ENCODE results near the gene ALG14.

DNA sequence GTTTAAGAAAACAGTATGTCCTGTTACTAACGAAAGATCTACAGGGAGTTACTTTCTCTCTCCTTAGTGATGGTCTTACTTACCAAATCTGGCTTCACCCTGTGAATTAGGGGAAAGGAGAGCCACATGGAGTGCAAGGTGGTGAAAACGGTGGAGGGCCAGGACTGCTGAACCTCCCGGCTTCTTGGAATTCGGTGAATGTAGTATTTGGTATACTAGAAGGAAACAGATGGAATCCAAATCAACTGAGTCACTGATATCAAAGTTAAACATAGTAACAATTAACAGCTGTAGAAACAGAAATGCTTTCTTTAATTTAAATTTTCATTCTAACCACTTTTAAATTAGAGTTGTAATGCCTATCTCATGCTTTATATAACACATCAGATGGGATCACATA, 45.7 kb downstream of the ALG14 start:
- no peak for TF ChIP-seq MXI1 (conservative IDR thresholded peaks at IDR 0.05; ENCODE audit: poor library complexity, severe bottlenecking)
- TF ChIP-seq, protein P1, sequence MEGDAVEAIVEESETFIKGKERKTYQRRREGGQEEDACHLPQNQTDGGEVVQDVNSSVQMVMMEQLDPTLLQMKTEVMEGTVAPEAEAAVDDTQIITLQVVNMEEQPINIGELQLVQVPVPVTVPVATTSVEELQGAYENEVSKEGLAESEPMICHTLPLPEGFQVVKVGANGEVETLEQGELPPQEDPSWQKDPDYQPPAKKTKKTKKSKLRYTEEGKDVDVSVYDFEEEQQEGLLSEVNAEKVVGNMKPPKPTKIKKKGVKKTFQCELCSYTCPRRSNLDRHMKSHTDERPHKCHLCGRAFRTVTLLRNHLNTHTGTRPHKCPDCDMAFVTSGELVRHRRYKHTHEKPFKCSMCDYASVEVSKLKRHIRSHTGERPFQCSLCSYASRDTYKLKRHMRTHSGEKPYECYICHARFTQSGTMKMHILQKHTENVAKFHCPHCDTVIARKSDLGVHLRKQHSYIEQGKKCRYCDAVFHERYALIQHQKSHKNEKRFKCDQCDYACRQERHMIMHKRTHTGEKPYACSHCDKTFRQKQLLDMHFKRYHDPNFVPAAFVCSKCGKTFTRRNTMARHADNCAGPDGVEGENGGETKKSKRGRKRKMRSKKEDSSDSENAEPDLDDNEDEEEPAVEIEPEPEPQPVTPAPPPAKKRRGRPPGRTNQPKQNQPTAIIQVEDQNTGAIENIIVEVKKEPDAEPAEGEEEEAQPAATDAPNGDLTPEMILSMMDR (IDR thresholded peaks at IDR 0.05; ENCODE audit: poor library complexity, severe bottlenecking) = no peak
- no peak for TF ChIP-seq POLR2AphosphoS5 (IDR thresholded peaks at IDR 0.05)
- TF ChIP-seq TAF1 (IDR thresholded peaks at IDR 0.05; ENCODE audit: low read depth) = no peak
- TF ChIP-seq RAD21 (conservative IDR thresholded peaks at IDR 0.05) = no peak
- TF ChIP-seq EZH2 (IDR thresholded peaks at IDR 0.05; ENCODE audit: borderline replicate concordance, insufficient read depth, low read length, poor library complexity, severe bottlenecking) = no peak

All from neural cell (in vitro differentiated cells).